MM.1S (cell line): Measurements from ENCODE around the gene CACNA1C.

Experiments used
- EZH2 ChIP-seq: fragments of 300-600 bp; sonication (generic); optimal IDR thresholded peaks from 2 replicates; pipeline ENCODE3; 2017; ENCODE audit warnings: low read depth, mild to moderate bottlenecking, antibody characterized with exemption, low read length, mixed read lengths
- TF ChIP-seq, protein P1 (sequence below): fragments of 300-600 bp; sonication (generic); IDR thresholded peaks from 2 replicates; pipeline ENCODE4 v1.5.1; 2016; ENCODE audit warnings: antibody characterized with exemption, low read length, mixed read lengths

DNA sequence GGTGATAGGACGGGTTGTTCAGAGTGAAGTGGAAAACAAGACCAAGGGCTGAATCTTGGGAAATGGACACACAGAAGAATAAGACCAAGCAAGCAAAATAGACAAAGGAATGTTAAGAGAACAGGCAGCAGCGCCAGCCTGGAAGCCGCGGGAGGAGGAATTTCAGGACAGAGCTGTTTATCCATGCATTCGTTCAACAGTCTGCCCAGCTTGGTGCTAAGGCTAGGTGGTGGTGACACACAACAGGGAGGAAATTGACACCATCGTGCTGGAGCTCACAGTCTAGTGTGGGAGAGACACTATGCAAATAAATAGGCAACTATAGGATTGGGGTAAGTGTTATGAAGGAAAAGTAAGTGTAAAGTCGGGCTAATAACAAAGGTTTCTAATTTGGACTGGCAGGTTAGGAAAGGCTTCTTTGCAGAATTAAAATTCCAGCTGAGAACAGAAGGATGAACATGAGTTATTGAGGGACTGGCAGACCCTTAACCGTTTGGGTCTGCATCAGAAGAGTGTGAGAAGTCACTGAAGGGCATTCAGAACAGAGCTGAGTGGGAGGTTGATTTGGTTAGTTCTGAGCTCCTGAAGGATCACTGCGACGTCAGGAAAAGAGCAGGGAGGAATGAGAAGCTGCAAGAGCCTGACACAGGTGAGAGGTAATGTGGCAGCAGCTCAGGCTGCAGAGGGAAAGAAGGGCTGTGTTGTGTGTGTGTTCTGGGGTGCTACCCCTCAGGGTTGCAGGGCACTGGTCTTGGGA lies 499.4 kb downstream of the CACNA1C start:
- TF ChIP-seq, protein P1, sequence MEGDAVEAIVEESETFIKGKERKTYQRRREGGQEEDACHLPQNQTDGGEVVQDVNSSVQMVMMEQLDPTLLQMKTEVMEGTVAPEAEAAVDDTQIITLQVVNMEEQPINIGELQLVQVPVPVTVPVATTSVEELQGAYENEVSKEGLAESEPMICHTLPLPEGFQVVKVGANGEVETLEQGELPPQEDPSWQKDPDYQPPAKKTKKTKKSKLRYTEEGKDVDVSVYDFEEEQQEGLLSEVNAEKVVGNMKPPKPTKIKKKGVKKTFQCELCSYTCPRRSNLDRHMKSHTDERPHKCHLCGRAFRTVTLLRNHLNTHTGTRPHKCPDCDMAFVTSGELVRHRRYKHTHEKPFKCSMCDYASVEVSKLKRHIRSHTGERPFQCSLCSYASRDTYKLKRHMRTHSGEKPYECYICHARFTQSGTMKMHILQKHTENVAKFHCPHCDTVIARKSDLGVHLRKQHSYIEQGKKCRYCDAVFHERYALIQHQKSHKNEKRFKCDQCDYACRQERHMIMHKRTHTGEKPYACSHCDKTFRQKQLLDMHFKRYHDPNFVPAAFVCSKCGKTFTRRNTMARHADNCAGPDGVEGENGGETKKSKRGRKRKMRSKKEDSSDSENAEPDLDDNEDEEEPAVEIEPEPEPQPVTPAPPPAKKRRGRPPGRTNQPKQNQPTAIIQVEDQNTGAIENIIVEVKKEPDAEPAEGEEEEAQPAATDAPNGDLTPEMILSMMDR, result no peak
- no peak for TF ChIP-seq EZH2
